ENCODE measurements around the gene PTPRO. TPM values are rescaled to one million over a fixed set of nuclear protein-coding genes. Genes with fewer than 3 reads are reported as not detected.

The PTPRO gene
- polyA plus RNA-seq, 1 donor (not counting 4 experiments of a cell fraction or from before 2014, with no cell fraction given): 0.17 TPM

DNA sequence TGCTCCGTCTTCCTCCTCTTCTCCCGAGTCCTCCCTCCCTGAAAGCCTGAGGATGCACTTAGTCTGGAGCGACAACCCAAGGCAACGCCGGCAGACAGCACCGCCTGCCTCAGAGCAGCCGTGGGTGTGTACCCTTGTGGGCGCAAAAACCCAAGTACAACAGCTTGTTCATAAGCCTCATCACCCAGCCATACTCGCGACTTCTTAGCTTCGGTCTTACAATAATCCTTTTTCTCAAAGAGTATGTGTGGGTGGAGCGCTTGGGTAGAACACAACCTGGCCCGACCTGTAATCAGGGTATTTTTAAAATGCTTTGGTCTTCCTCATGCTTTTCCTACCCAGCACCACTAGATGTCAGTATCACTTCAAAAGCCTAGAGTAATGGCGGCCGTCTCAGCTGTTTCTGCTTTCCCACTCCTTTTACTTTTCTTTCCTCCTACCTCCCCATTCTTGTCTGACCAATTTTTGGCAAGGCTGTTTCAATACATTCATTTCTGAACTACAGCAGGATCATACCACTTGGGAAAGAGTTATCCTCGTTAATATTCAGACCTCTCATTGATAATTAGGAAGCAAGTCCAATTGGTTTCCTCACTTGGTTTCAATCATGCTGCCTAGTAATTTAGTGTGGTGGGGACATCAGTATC is 268.0 kb downstream of the PTPRO start:
- Histone ChIP-seq H3K9ac (ENCODE audit: control insufficient read depth, extremely low read depth, insufficient read depth, low read length) (peak overlapping the region; percentile 41), H3K4me1 (ENCODE audit: control insufficient read depth, extremely low read depth, insufficient read depth, low read length) (peaks cover 8% of the 10 kb centered on the region), H2AFZ (ENCODE audit: control insufficient read depth, low read length) (peak overlapping the region; percentile 96), H3K9me3 (ENCODE audit: control insufficient read depth, low read depth, low read length) (no peaks in the 10 kb centered on the region), H3K36me3 (ENCODE audit: control insufficient read depth in 2 of 2, extremely low read depth in 1 of 2, insufficient read depth in 2 of 2, low read length in 2 of 2) (no peaks in the 10 kb centered on the region), H3K79me2 (ENCODE audit: control insufficient read depth, insufficient read depth, low read length) (no peaks in the 10 kb centered on the region), H3K4me3 (ENCODE audit: control insufficient read depth in 2 of 3, extremely low read depth in 1 of 3, insufficient read depth in 2 of 3, low read depth in 1 of 3, low read length in 3 of 3) (peak overlapping the region; percentile 1 to 72 (median 63)), H4K20me1 (ENCODE audit: control insufficient read depth, extremely low read depth, insufficient read depth, low read length) (no peaks in the 10 kb centered on the region), H3K4me2 (ENCODE audit: control insufficient read depth, extremely low read depth, insufficient read depth, low read depth, low read length) (peak overlapping the region; percentile 99), H3K27ac (ENCODE audit: control insufficient read depth, insufficient read depth, low read length) (peak overlapping the region; percentile 17), H3K27me3 (ENCODE audit: control insufficient read depth, extremely low read depth, insufficient read depth, low read length) (no peaks in the 10 kb centered on the region), H3K9me1 (ENCODE audit: control insufficient read depth, extremely low read depth, insufficient read depth, low read length) (no peaks in the 10 kb centered on the region)
- no peak for TF ChIP-seq EZH2 (IDR thresholded peaks at IDR 0.05; ENCODE audit: low read length)
- TF ChIP-seq, protein P1, sequence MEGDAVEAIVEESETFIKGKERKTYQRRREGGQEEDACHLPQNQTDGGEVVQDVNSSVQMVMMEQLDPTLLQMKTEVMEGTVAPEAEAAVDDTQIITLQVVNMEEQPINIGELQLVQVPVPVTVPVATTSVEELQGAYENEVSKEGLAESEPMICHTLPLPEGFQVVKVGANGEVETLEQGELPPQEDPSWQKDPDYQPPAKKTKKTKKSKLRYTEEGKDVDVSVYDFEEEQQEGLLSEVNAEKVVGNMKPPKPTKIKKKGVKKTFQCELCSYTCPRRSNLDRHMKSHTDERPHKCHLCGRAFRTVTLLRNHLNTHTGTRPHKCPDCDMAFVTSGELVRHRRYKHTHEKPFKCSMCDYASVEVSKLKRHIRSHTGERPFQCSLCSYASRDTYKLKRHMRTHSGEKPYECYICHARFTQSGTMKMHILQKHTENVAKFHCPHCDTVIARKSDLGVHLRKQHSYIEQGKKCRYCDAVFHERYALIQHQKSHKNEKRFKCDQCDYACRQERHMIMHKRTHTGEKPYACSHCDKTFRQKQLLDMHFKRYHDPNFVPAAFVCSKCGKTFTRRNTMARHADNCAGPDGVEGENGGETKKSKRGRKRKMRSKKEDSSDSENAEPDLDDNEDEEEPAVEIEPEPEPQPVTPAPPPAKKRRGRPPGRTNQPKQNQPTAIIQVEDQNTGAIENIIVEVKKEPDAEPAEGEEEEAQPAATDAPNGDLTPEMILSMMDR (optimal IDR thresholded peaks at IDR 0.05 in 1 of 3, IDR thresholded peaks at IDR 0.05 in 1 of 3, conservative IDR thresholded peaks at IDR 0.05 in 1 of 3; ENCODE audit: extremely low read depth in 1 of 3, insufficient read depth in 2 of 3, low read length in 3 of 3): peak; percentile 77 to 90 (median 83)
- FAIRE-seq (peak; percentile 91), DNase-seq (ENCODE audit: low read depth, low spot score) (no peak)
- dilution Hi-C loops (cut with MboI; ENCODE audit: extremely low pct_ligation_motif_present, low sequenced_read_pairs): loop anchor here (25.0 kb wide), 1 partner anchor 247 kb away; no protein-coding TSS in a partner anchor

DNA sequence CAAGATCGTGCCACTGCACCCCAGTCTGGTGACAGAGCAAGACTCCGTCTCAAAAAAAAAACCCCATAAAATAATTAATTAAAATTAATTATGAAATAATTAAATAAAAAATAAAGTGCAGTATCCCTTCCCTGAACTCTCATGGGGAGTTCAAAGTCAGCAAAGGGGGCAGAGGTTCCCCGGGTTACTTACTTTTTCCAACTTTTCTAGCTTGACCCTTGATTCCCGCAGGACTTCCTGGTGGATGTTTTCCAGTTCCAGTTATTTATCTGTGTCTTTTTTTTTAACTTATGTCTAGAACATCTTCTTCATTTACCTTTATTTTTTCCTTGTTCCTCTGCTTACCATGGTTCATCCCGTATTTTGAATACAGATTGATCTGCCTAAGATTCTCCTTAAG is 269.5 kb downstream of the PTPRO start:
- H3K9me1 ChIP-seq (ENCODE audit: control insufficient read depth, extremely low read depth, insufficient read depth, low read length): no peaks in the 10 kb centered on the region
- FAIRE-seq (no peak), DNase-seq (ENCODE audit: low read depth, low spot score) (no peak)
- H3K4me1 ChIP-seq (ENCODE audit: control insufficient read depth, extremely low read depth, insufficient read depth, low read length): peaks cover 8% of the 10 kb centered on the region
- no peak overlapping the region for H3K4me2 ChIP-seq (ENCODE audit: control insufficient read depth, extremely low read depth, insufficient read depth, low read depth, low read length)
- H2AFZ ChIP-seq (ENCODE audit: control insufficient read depth, low read length): no peak overlapping the region
- no peaks in the 10 kb centered on the region for H3K9me3 ChIP-seq (ENCODE audit: control insufficient read depth, low read depth, low read length)
- H3K79me2 ChIP-seq (ENCODE audit: control insufficient read depth, insufficient read depth, low read length): no peaks in the 10 kb centered on the region
- no peaks in the 10 kb centered on the region for H3K27me3 ChIP-seq (ENCODE audit: control insufficient read depth, extremely low read depth, insufficient read depth, low read length)
- TF ChIP-seq, protein P1 (optimal IDR thresholded peaks at IDR 0.05 in 1 of 3, IDR thresholded peaks at IDR 0.05 in 1 of 3, conservative IDR thresholded peaks at IDR 0.05 in 1 of 3; ENCODE audit: extremely low read depth in 1 of 3, insufficient read depth in 2 of 3, low read length in 3 of 3): no peak
- no peak for TF ChIP-seq EZH2 (IDR thresholded peaks at IDR 0.05; ENCODE audit: low read length)
- no peak overlapping the region for H3K27ac ChIP-seq (ENCODE audit: control insufficient read depth, insufficient read depth, low read length)
- no peaks in the 10 kb centered on the region for H3K36me3 ChIP-seq (ENCODE audit: control insufficient read depth in 2 of 2, extremely low read depth in 1 of 2, insufficient read depth in 2 of 2, low read length in 2 of 2)
- dilution Hi-C loops (cut with MboI; ENCODE audit: extremely low pct_ligation_motif_present, low sequenced_read_pairs): loop anchor here (25.0 kb wide), 1 partner anchor 245 kb away; no protein-coding TSS in a partner anchor
- no peaks in the 10 kb centered on the region for H4K20me1 ChIP-seq (ENCODE audit: control insufficient read depth, extremely low read depth, insufficient read depth, low read length)
- H3K9ac ChIP-seq (ENCODE audit: control insufficient read depth, extremely low read depth, insufficient read depth, low read length): no peak overlapping the region
- no peak overlapping the region for H3K4me3 ChIP-seq (ENCODE audit: control insufficient read depth in 2 of 3, extremely low read depth in 1 of 3, insufficient read depth in 2 of 3, low read depth in 1 of 3, low read length in 3 of 3)

Data from keratinocyte (primary cell).